ENCODE measurements around the gene LRGUK.

LRGUK gene

DNA sequence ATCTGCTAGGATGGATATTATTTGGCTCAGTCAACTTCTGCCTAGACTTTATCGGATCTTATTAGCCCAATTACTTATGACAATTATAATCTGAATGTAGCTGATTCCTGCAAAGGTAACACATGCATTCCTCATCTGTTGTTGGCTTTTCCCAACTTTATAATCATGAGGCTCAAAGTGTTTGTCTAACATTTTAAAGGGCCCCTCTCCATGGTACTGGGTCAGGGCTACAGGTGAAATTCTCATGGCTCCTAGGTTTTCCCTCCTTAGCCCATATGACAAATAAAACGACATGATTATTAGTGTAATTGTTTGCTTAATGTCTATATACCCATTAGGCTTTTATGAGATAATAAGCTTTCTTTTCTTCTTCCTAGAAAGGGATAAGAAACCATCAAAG lies 4.2 kb upstream of the LRGUK start:
- Histone ChIP-seq H3K27me3 (ENCODE audit: insufficient read depth, low read length, poor library complexity, severe bottlenecking) (no peaks in the 10 kb centered on the region), H3K79me2 (ENCODE audit: insufficient read depth, low read length) (no peaks in the 10 kb centered on the region), H3F3A (ENCODE audit: low read depth) (no peaks in the 10 kb centered on the region), H3K9me2 (replicated peaks; ENCODE audit: low read depth, low read length) (no peaks in the 10 kb centered on the region), H3K4me1 (ENCODE audit: insufficient read depth, low read length, poor library complexity, severe bottlenecking) (peaks cover 19% of the 10 kb centered on the region), H4K20me1 (ENCODE audit: insufficient read depth, low read length, poor library complexity, severe bottlenecking) (no peaks in the 10 kb centered on the region), H3K4me2 (ENCODE audit: low read depth, low read length, poor library complexity, severe bottlenecking) (no peak overlapping the region), H2AFZ (ENCODE audit: low read length) (no peak overlapping the region), H3K9me3 (ENCODE audit: insufficient read depth, low read depth, low read length) (no peaks in the 10 kb centered on the region), H3K9ac (ENCODE audit: low read depth, low read length, poor library complexity, severe bottlenecking) (no peak overlapping the region), H3K36me3 (ENCODE audit: insufficient read depth, low read length) (no peaks in the 10 kb centered on the region), H3K4me3 (ENCODE audit: low read length, poor library complexity, severe bottlenecking) (no peak overlapping the region)
- TF ChIP-seq CTCF (conservative IDR thresholded peaks at IDR 0.05; ENCODE audit: low read length) (no peak), EZH2phosphoT487 (IDR thresholded peaks at IDR 0.05; ENCODE audit: borderline replicate concordance) (no peak)

- no peaks in the 10 kb centered on the region for H3K9me3 ChIP-seq (ENCODE audit: insufficient read depth, low read depth, low read length)
- no peaks in the 10 kb centered on the region for H4K20me1 ChIP-seq (ENCODE audit: insufficient read depth, low read length, poor library complexity, severe bottlenecking)
- peaks cover 16% of the 10 kb centered on the region for H3K4me1 ChIP-seq (ENCODE audit: insufficient read depth, low read length, poor library complexity, severe bottlenecking)
- H3F3A ChIP-seq (ENCODE audit: low read depth) = no peaks in the 10 kb centered on the region
- TF ChIP-seq EZH2phosphoT487 (IDR thresholded peaks at IDR 0.05; ENCODE audit: borderline replicate concordance) (no peak), CTCF (conservative IDR thresholded peaks at IDR 0.05; ENCODE audit: low read length) (no peak)
- no peak overlapping the region for H3K4me3 ChIP-seq (ENCODE audit: low read length, poor library complexity, severe bottlenecking)
- H3K79me2 ChIP-seq (ENCODE audit: insufficient read depth, low read length) = no peaks in the 10 kb centered on the region
- H2AFZ ChIP-seq (ENCODE audit: low read length) = peak overlapping the region; percentile 99; the same call in 1 of the 2 replicates
- no peaks in the 10 kb centered on the region for H3K27me3 ChIP-seq (ENCODE audit: insufficient read depth, low read length, poor library complexity, severe bottlenecking)
- H3K4me2 ChIP-seq (ENCODE audit: low read depth, low read length, poor library complexity, severe bottlenecking) = no peak overlapping the region
- no peaks in the 10 kb centered on the region for H3K9me2 ChIP-seq (replicated peaks; ENCODE audit: low read depth, low read length)
- H3K9ac ChIP-seq (ENCODE audit: low read depth, low read length, poor library complexity, severe bottlenecking) = no peak overlapping the region
- no peaks in the 10 kb centered on the region for H3K36me3 ChIP-seq (ENCODE audit: insufficient read depth, low read length)
Observed at GRCh38 chr7:134126146-134126545, 994 bp upstream of the LRGUK start.

GRCh38 chr7:134126596-134126965 lies 559 bp upstream of the LRGUK start:
- H4K20me1 ChIP-seq (ENCODE audit: insufficient read depth, low read length, poor library complexity, severe bottlenecking) = no peaks in the 10 kb centered on the region
- no peaks in the 10 kb centered on the region for H3K36me3 ChIP-seq (ENCODE audit: insufficient read depth, low read length)
- no peaks in the 10 kb centered on the region for H3K9me3 ChIP-seq (ENCODE audit: insufficient read depth, low read depth, low read length)
- H3K9ac ChIP-seq (ENCODE audit: low read depth, low read length, poor library complexity, severe bottlenecking) = peak overlapping the region; percentile 40
- no peaks in the 10 kb centered on the region for H3F3A ChIP-seq (ENCODE audit: low read depth)
- H3K4me3 ChIP-seq (ENCODE audit: low read length, poor library complexity, severe bottlenecking) = peak overlapping the region; percentile 81
- peak overlapping the region; percentile 99 for H2AFZ ChIP-seq (ENCODE audit: low read length)
- no peaks in the 10 kb centered on the region for H3K79me2 ChIP-seq (ENCODE audit: insufficient read depth, low read length)
- no peak for TF ChIP-seq CTCF (conservative IDR thresholded peaks at IDR 0.05; ENCODE audit: low read length)
- no peak for TF ChIP-seq EZH2phosphoT487 (IDR thresholded peaks at IDR 0.05; ENCODE audit: borderline replicate concordance)
- no peaks in the 10 kb centered on the region for H3K9me2 ChIP-seq (replicated peaks; ENCODE audit: low read depth, low read length)
- H3K4me2 ChIP-seq (ENCODE audit: low read depth, low read length, poor library complexity, severe bottlenecking) = peak overlapping the region; percentile 98
- H3K4me1 ChIP-seq (ENCODE audit: insufficient read depth, low read length, poor library complexity, severe bottlenecking) = peaks cover 15% of the 10 kb centered on the region
- H3K27me3 ChIP-seq (ENCODE audit: insufficient read depth, low read length, poor library complexity, severe bottlenecking) = no peaks in the 10 kb centered on the region
